BLaER1 treated with 17β-estradiol and CSF1 and Interleukin-3, amounts not matched to agents 10 nM and 100 nM (cell line): ENCODE results near the gene B4GALT3.
A peak's percentile ranks its signal among the peaks of the same experiment; 100 is the strongest.

Experiments used
- H3K27ac ChIP-seq, 11 experiments: shearing (Covaris generic); formaldehyde crosslinking; 2 replicates each; pipeline ENCODE4 v1.8.1; 2022
- H3K27me3 ChIP-seq, 11 experiments: shearing (Covaris generic); formaldehyde crosslinking; 2 replicates each; pipeline ENCODE4 v1.8.1; 2022
- H3K36me3 ChIP-seq, 11 experiments: shearing (Covaris generic); formaldehyde crosslinking; 2 replicates each; pipeline ENCODE4 v1.8.1; 2022
- H3K4me1 ChIP-seq, 10 experiments: shearing (Covaris generic); formaldehyde crosslinking; 2 replicates each; pipeline ENCODE4 v1.8.1; 2022
- H3K4me2 ChIP-seq, 11 experiments: shearing (Covaris generic); formaldehyde crosslinking; 2 replicates each; pipeline ENCODE4 v1.8.1; 2022
- H3K4me3 ChIP-seq, 10 experiments: shearing (Covaris generic); formaldehyde crosslinking; 2 replicates each; pipeline ENCODE4 v1.8.1; 2022
- H3K9ac ChIP-seq, 11 experiments: shearing (Covaris generic); formaldehyde crosslinking; 2 replicates each; pipeline ENCODE4 v1.8.1; 2022
- H3K9me3 ChIP-seq, 11 experiments: shearing (Covaris generic); formaldehyde crosslinking; replicated peaks in 1 of 11; 2 replicates each; pipeline ENCODE4 v1.8.1; 2022
- H4K20me1 ChIP-seq, 11 experiments: shearing (Covaris generic); formaldehyde crosslinking; 2 replicates each; pipeline ENCODE4 v1.8.1; 2022
- Cebpa-rat ChIP-seq, 11 experiments: shearing (Covaris generic); IDR thresholded peaks; 2 replicates each; pipeline ENCODE4 v1.8.1; 2022

Gene B4GALT3

DNA sequence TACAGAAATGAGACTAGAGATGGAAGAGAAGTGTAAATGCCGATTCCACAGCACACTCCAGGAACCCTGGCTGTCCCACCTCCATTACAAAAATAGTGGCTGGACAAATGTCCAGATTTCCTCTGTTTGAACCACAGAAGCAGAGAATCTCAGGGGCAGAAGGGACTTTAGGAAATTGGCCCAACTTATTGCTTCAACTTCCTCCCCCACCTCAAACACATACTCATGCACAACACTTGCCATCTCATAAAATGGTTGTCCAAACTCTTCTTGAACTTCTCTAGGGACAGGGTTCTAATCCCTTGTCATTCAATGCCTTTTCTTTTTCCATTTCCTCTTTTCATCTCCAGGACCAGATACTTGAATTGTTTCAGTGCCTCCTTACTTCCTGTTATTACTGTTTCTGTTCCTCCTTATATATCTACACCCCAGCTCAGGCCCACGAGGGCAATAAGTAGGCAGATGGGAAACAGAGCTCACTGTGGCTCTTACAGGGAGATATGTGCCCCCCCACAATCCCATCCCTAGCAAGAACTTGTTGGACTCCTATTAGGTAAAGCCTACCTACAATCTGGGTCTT, 8.5 kb upstream of the B4GALT3 start:
- no peaks in the 10 kb centered on the region for H4K20me1 ChIP-seq
- no peaks in the 10 kb centered on the region for H3K9me3 ChIP-seq
- H3K27ac ChIP-seq = peak overlapping the region; percentile 78 to 99 (median 96)
- H3K4me1 ChIP-seq = peaks cover 71 to 96% (median 79%) of the 10 kb centered on the region in 10 experiments
- peak overlapping the region in 5 of 10 experiments; percentile 8 to 52 (median 36); a peak in 10 of 20 replicates for H3K4me3 ChIP-seq
- H3K36me3 ChIP-seq = no peaks in the 10 kb centered on the region
- TF ChIP-seq Cebpa-rat (IDR thresholded peaks at IDR 0.05) = no peak
- peak overlapping the region; percentile 64 to 95 (median 83) for H3K4me2 ChIP-seq
- H3K9ac ChIP-seq = peak overlapping the region; percentile 68 to 85 (median 80)
- H3K27me3 ChIP-seq = no peaks in the 10 kb centered on the region

DNA sequence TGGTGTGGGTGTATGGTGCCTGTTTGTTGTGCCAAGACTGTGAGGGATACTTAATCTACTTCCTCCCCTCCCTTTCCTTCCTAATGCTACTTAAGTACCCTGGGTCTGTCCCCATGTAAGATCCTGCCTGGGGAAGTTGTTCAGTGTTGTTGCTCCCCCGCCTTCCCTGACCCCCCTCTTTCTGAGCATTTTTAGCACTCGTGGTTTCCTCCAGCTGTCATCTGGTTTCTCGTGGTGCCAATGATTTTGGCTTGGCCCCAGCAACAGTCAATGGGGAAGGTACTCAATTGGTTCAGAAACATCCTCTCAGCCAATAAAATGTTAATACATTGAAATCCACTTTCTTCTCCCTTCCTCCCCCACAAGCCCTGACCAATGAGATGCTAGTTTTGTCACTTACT, 8.0 kb upstream of the B4GALT3 start:
- peaks cover 71 to 97% (median 83%) of the 10 kb centered on the region in 10 experiments for H3K4me1 ChIP-seq
- no peaks in the 10 kb centered on the region for H3K36me3 ChIP-seq
- peak overlapping the region in 4 of 10 experiments; percentile 8 to 52 (median 24); a peak in 6 of 20 replicates for H3K4me3 ChIP-seq
- no peaks in the 10 kb centered on the region for H4K20me1 ChIP-seq
- H3K9me3 ChIP-seq = no peaks in the 10 kb centered on the region
- no peak for TF ChIP-seq Cebpa-rat (IDR thresholded peaks at IDR 0.05)
- H3K9ac ChIP-seq = peak overlapping the region; percentile 68 to 85 (median 80); a peak in 21 of 22 replicates
- H3K27ac ChIP-seq = peak overlapping the region; percentile 78 to 99 (median 96)
- no peaks in the 10 kb centered on the region for H3K27me3 ChIP-seq
- H3K4me2 ChIP-seq = peak overlapping the region; percentile 64 to 95 (median 83)

DNA sequence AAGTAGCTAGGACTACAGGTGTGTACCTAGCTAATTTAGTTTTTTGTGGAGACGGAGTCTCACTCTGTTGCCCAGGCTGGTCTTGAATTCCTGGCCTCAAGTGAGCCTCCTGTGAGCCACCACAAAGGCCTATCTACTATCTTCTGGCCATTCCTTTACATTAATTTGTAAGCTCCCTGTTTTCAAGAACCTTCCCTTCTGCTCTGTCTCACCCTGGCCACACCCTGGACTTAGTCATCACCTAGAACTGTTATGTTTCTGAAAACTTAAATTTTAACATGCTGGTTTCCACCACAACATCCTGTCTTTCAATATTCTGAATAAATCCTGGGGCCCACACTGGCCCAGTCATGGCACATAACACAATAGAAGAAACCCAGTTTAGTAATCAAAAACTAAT, 4.9 kb upstream of the B4GALT3 start:
- H3K9me3 ChIP-seq = no peaks in the 10 kb centered on the region
- no peaks in the 10 kb centered on the region for H4K20me1 ChIP-seq
- peak overlapping the region in 10 of 11 experiments; percentile 13 to 99 (median 96); a peak in 19 of 22 replicates for H3K27ac ChIP-seq
- H3K4me2 ChIP-seq = peak overlapping the region; percentile 31 to 95 (median 81)
- peaks cover 80 to 95% (median 91%) of the 10 kb centered on the region in 10 experiments for H3K4me1 ChIP-seq
- no peaks in the 10 kb centered on the region for H3K36me3 ChIP-seq
- H3K4me3 ChIP-seq = peak overlapping the region in 2 of 10 experiments; percentile 25 to 41; a peak in 4 of 20 replicates
- no peaks in the 10 kb centered on the region for H3K27me3 ChIP-seq
- TF ChIP-seq Cebpa-rat (IDR thresholded peaks at IDR 0.05) = no peak
- peak overlapping the region in 7 of 11 experiments; percentile 8 to 77 (median 65); a peak in 12 of 22 replicates for H3K9ac ChIP-seq

DNA sequence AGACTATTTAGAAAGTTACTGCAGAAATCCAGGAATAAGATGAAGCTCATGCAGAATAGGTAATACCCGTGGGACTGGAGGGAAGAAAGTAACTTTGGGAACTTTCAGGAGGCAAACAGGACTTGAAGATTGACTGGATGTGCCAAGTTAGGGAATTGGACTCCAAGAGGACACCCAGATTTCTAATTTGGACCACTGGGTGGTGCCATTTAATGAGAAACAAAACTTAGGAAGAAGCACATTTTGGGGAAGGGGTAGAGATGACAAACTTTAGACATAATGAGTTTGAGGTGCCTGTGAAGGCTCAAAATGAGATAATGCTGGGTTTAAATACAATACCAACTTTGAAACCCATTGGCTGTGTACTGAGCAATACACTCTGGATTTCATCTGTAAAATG, 3.3 kb upstream of the B4GALT3 start:
- TF ChIP-seq Cebpa-rat (IDR thresholded peaks at IDR 0.05) = no peak
- peaks cover under 1 to 6% (median 4%) of the 10 kb centered on the region in 11 experiments; a peak in 19 of 22 replicates for H3K36me3 ChIP-seq
- peak overlapping the region in 1 of 11 experiments; percentile 65; a peak in 2 of 22 replicates for H3K9ac ChIP-seq
- no peaks in the 10 kb centered on the region for H3K27me3 ChIP-seq
- H3K9me3 ChIP-seq = no peaks in the 10 kb centered on the region
- no peak overlapping the region for H3K4me3 ChIP-seq
- peak overlapping the region in 5 of 11 experiments; percentile 31 to 95 (median 81); a peak in 8 of 22 replicates for H3K4me2 ChIP-seq
- H3K4me1 ChIP-seq = peaks cover 78 to 92% (median 88%) of the 10 kb centered on the region in 10 experiments
- H4K20me1 ChIP-seq = peaks cover 0 to 7% (median 0%) of the 10 kb centered on the region in 11 experiments; a peak in 1 of 22 replicates
- H3K27ac ChIP-seq = peak overlapping the region in 5 of 11 experiments; percentile 65 to 99 (median 96); a peak in 8 of 22 replicates

DNA sequence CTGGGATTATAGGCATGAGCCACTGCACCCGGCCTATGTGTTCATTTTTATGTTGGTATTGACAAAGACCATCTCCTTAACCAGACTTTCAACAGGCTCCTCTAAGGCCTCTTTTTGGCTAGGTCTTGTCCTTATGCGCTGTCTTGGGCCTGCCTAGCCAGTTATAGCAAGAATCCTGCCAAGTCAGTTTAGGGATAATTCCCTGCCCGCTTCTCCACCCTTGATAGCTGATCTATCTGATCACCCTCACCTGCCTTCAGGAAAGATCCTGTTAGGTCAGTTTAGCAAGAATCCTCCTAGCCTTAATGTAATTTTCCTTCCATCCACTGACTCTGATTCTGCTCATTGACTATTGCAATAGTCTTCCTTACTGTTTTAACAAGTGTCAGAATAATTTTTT, 2.4 kb upstream of the B4GALT3 start:
- no peaks in the 10 kb centered on the region for H3K9me3 ChIP-seq
- H3K9ac ChIP-seq = no peak overlapping the region
- H4K20me1 ChIP-seq = peaks cover 0 to 7% (median 0%) of the 10 kb centered on the region in 11 experiments; a peak in 2 of 22 replicates
- H3K36me3 ChIP-seq = peaks cover 10 to 15% (median 14%) of the 10 kb centered on the region in 11 experiments
- peak overlapping the region in 1 of 11 experiments; percentile 81; a peak in 2 of 22 replicates for H3K27ac ChIP-seq
- H3K4me2 ChIP-seq = peak overlapping the region in 4 of 11 experiments; percentile 96 to 98 (median 98); a peak in 5 of 22 replicates
- TF ChIP-seq Cebpa-rat (IDR thresholded peaks at IDR 0.05) = no peak
- no peaks in the 10 kb centered on the region for H3K27me3 ChIP-seq
- peaks cover 77 to 90% (median 84%) of the 10 kb centered on the region in 10 experiments for H3K4me1 ChIP-seq
- H3K4me3 ChIP-seq = no peak overlapping the region

DNA sequence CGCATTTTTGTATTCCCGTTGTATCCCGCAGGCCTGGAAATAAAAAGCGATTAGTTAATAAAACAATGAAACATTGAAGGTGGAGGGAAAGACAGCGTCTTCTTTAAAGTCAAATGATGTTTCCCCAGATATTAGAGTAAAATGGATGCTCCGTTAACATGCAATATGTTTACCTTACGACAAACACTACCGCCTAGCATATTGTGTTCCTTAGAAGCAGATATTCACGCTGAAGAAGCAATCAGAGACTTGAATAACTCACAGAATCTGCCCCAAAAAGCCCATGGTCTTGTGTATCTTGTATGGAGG, 583 bp upstream of the B4GALT3 start:
- Histone ChIP-seq H3K9ac (peak overlapping the region; percentile 81 to 94 (median 86)), H3K36me3 (peaks cover 28 to 33% (median 32%) of the 10 kb centered on the region in 11 experiments), H3K4me1 (peaks cover 59 to 79% (median 69%) of the 10 kb centered on the region in 10 experiments), H3K9me3 (no peaks in the 10 kb centered on the region), H3K27me3 (no peaks in the 10 kb centered on the region), H3K4me2 (peak overlapping the region; percentile 85 to 99 (median 98)), H3K27ac (peak overlapping the region; percentile 79 to 92 (median 83)), H3K4me3 (peak overlapping the region; percentile 78 to 92 (median 84)), H4K20me1 (peaks cover 0 to 7% (median 0%) of the 10 kb centered on the region in 11 experiments; a peak in 2 of 22 replicates)
- TF ChIP-seq Cebpa-rat (IDR thresholded peaks at IDR 0.05) = no peak

DNA sequence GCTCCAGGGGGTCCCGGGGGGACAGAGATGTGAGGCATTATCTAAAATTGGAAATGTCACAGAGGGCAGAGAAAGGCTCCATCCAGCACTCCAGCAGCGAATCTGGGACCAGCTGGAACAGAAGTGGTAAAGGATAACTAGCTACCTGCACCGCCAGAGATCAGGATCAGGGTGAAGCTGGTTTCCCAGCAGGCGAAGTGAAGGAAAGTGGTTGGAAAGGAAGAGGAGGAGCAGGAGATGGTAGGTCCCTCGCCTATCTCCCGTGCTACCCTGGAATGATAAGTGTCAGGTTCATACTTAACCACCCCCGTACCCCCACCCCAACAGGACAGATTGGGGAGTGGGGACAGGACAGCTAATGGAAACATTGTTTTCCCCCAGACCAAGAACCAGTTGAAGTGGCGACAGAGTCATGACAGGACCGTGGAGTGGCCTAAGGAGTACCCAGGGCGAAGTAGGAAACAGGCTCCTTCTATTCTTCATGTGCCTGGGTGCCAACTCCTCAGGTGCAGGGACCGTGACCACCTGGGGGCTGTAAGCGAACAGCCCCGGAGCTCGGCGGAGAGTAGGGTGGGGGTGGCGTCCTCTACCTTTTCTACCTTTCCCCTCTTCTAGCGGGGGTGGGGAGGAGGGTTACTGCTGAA, 717 bp downstream of the B4GALT3 start:
- peak overlapping the region; percentile 81 to 94 (median 86) for H3K9ac ChIP-seq
- H3K9me3 ChIP-seq = no peaks in the 10 kb centered on the region
- H3K4me2 ChIP-seq = peak overlapping the region; percentile 85 to 99 (median 98)
- peaks cover 46 to 66% (median 56%) of the 10 kb centered on the region in 10 experiments for H3K4me1 ChIP-seq
- H3K27me3 ChIP-seq = no peaks in the 10 kb centered on the region
- TF ChIP-seq Cebpa-rat (IDR thresholded peaks at IDR 0.05) = no peak
- H3K36me3 ChIP-seq = peaks cover 41 to 46% (median 45%) of the 10 kb centered on the region in 11 experiments
- peaks cover 0 to 7% (median 0%) of the 10 kb centered on the region in 11 experiments; a peak in 3 of 22 replicates for H4K20me1 ChIP-seq
- peak overlapping the region; percentile 78 to 92 (median 84) for H3K4me3 ChIP-seq
- H3K27ac ChIP-seq = peak overlapping the region; percentile 79 to 92 (median 83)

DNA sequence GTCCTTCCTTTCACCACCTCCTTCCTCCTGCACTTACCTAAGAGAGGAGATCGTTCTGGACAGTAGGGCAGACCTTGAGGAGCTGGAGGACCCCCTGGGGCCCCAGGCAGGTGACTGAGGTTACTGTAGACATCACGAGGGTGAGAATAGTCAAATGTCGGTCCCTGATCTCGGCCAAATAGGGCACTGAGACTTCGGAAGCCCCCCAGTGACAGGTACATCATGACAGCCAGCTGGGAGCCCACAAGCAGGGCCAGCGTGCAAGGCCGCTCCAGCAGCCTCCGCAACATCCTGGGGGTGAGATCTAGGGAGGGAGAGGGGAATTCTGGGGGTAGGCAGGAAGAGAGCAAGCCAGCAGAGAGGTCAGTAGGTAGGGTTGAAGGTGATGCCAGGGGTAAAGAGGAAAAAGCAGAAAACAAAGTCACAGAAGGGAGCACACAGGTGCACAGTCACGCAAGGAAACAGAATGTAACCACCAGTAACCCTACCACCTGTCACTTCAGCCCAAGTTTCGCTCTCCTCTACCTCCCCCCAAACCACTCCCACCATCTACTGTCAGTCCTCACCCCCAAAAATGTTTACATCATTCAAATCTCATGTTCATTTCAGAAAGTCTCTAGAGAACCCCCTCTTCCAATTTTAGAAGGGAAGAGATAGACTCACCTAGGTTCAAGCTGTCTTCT, 1.4 kb downstream of the B4GALT3 start:
- Histone ChIP-seq H3K36me3 (peaks cover 48 to 53% (median 51%) of the 10 kb centered on the region in 11 experiments), H3K4me1 (peaks cover 40 to 60% (median 49%) of the 10 kb centered on the region in 10 experiments), H3K4me2 (peak overlapping the region; percentile 85 to 99 (median 98)), H3K4me3 (peak overlapping the region; percentile 78 to 92 (median 84); a peak in 19 of 20 replicates), H4K20me1 (peaks cover 0 to 7% (median 0%) of the 10 kb centered on the region in 11 experiments; a peak in 3 of 22 replicates), H3K9me3 (no peaks in the 10 kb centered on the region), H3K9ac (peak overlapping the region; percentile 81 to 94 (median 86); a peak in 20 of 22 replicates), H3K27ac (peak overlapping the region in 3 of 11 experiments; percentile 79 to 87 (median 85); a peak in 1 of 22 replicates), H3K27me3 (no peaks in the 10 kb centered on the region)
- no peak for TF ChIP-seq Cebpa-rat (IDR thresholded peaks at IDR 0.05)
